ENCODE measurements around the gene CLPSL1. TPM values are rescaled to one million over a fixed set of nuclear protein-coding genes. Genes with fewer than 3 reads are reported as not detected.

CLPSL1 gene
- total RNA-seq, 3 donors from 2014 or later (not counting 1 experiment from before 2014, with no cell fraction given): not detected

DNA sequence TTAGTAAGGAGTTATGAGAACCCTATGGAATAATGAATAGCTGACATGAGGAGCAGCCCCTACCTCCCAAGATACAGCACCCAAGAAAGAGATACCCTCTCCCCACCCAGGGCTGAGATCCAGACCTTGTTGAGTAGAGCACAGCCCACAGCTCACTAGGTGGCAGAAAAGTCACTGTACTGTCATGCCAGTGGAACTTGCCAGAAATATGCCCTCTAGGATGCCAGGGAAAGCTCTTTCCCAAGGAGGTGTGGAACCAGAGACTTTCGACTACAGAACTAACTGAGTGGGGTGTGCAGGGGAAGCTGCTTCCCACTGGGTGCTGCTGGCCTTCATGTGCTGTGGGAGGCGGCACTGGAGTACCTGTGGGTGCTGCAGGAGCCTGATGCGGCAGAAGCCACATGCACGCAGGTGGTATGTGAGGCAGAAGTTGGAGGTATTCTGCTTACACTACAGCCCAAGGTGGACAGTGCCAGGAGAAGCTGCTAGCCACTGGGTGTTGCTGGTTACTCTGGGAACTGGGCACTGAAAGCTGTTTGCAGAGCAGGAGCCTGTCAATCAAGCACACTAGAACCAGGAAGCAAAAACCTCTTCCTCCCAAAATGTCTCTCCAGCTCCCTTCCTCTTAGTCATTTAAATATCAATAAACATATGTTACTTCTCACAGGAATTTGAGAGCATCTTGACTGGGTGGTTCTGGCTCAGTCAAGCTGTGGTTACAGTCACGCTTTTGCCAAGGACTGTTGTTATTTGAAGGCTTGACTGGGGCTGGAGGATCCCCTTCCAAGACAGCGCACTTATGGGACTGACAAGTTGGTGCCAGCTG lies 26.2 kb upstream of the CLPSL1 start:
- H3K4me1 ChIP-seq (ENCODE audit: control insufficient read depth, insufficient read depth, low read length): no peaks in the 10 kb centered on the region
- DNase-seq (no peak), ATAC-seq (no peak)
- H3K9me3 ChIP-seq (ENCODE audit: control insufficient read depth, insufficient read depth, low read length): no peaks in the 10 kb centered on the region
- TF ChIP-seq, protein P1, sequence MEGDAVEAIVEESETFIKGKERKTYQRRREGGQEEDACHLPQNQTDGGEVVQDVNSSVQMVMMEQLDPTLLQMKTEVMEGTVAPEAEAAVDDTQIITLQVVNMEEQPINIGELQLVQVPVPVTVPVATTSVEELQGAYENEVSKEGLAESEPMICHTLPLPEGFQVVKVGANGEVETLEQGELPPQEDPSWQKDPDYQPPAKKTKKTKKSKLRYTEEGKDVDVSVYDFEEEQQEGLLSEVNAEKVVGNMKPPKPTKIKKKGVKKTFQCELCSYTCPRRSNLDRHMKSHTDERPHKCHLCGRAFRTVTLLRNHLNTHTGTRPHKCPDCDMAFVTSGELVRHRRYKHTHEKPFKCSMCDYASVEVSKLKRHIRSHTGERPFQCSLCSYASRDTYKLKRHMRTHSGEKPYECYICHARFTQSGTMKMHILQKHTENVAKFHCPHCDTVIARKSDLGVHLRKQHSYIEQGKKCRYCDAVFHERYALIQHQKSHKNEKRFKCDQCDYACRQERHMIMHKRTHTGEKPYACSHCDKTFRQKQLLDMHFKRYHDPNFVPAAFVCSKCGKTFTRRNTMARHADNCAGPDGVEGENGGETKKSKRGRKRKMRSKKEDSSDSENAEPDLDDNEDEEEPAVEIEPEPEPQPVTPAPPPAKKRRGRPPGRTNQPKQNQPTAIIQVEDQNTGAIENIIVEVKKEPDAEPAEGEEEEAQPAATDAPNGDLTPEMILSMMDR (IDR thresholded peaks at IDR 0.05): no peak
- H3K4me1 Mint-ChIP-seq: no peaks in the 10 kb centered on the region
- intact Hi-C loops (cut with micrococcal nuclease): no loop called here
- no peak overlapping the region for H3K4me3 Mint-ChIP-seq
- no peaks in the 10 kb centered on the region for H3K36me3 Mint-ChIP-seq
- no peak overlapping the region for H3K4me3 ChIP-seq (ENCODE audit: low read length)
- WGBS (ENCODE audit: insufficient coverage): 86% methylated on average over 6 of the region's 6 CpGs
- H3K27me3 Mint-ChIP-seq (ENCODE audit: low read depth in 2 of 2): peaks cover 0 to 13% of the 10 kb centered on the region in 2 donors
- H3K27me3 ChIP-seq (ENCODE audit: control insufficient read depth, insufficient read depth, low read length): no peaks in the 10 kb centered on the region
- H3K9me3 Mint-ChIP-seq: no peaks in the 10 kb centered on the region
- H3K36me3 ChIP-seq (ENCODE audit: control insufficient read depth, insufficient read depth, low read length): no peaks in the 10 kb centered on the region
- H3K27ac ChIP-seq (ENCODE audit: low read length): no peak overlapping the region
- H3K27ac Mint-ChIP-seq: no peak overlapping the region

DNA sequence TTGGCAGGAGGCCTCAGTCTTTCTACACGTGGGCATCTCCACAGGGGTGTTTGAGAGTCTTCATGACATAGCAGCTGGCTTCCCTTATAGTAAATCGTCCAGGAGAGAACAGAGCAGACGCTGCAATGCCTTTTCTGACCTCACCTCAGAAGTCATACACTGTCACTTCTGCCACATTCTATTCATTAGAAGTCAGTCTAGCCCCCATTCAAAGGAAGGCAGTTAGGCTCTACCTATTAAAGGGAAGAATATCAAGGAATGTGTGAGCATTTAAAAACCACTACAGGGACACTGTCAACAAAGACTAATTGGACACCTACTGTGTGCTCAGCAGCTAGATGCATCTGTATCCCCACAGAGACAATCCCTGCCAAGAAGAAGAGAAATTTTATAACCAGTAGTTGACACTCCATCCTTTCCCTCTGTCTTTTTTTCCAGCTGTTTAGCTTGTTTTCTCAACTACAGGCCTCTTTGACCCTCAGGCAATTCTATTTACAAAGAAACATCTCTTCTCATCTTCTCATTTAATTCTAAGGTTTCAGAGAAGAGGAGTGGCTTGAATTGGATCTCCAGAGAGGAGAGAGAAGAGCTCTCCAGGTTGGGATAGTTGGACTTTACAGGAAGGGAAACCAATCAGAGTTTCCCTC lies 25.4 kb upstream of the CLPSL1 start:
- WGBS (ENCODE audit: insufficient coverage): 85% methylated on average over 3 of the region's 3 CpGs
- Mint-ChIP-seq H3K36me3 (no peaks in the 10 kb centered on the region), H3K9me3 (no peaks in the 10 kb centered on the region), H3K4me3 (no peak overlapping the region), H3K4me1 (no peaks in the 10 kb centered on the region), H3K27me3 (ENCODE audit: low read depth in 2 of 2) (peaks cover 4 to 20% of the 10 kb centered on the region in 2 donors), H3K27ac (no peak overlapping the region)
- Histone ChIP-seq H3K4me3 (ENCODE audit: low read length) (no peak overlapping the region), H3K27me3 (ENCODE audit: control insufficient read depth, insufficient read depth, low read length) (no peaks in the 10 kb centered on the region), H3K9me3 (ENCODE audit: control insufficient read depth, insufficient read depth, low read length) (no peaks in the 10 kb centered on the region), H3K4me1 (ENCODE audit: control insufficient read depth, insufficient read depth, low read length) (no peaks in the 10 kb centered on the region), H3K36me3 (ENCODE audit: control insufficient read depth, insufficient read depth, low read length) (no peaks in the 10 kb centered on the region), H3K27ac (ENCODE audit: low read length) (no peak overlapping the region)
- intact Hi-C loops (cut with micrococcal nuclease): no loop called here
- TF ChIP-seq, protein P1 (IDR thresholded peaks at IDR 0.05): no peak
- ATAC-seq: no peak
- no peak for DNase-seq

DNA sequence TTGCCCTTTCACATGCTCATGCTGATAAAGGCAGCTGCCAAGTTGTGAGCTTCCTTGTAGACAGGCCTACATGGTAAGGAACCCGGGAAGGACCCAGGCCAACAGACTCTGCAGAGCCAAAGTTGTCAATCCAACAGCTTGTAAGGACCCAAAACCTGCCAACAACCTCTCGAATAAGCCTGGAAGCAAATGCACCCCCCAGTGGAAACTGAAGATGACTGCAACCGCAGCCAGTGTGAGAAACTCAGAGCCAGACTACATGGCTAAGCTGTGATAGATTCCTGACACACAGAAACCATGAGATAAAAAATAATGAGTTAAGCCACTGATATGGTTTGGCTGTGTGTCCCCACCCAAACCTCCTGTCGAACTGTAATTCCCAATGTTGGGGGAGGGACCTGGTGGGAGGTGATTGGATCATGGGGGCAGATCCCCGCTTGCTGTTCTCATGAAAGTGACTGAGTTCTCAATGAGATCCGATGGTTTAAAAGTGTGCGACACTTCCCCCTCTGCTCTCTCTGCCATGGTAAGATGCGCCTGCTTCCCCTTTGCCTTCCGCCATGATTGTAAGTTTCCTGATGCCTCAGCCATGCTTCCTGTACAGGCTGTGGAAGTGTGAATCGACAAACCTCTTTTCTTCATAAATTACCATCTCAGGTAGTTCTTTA lies 23.2 kb upstream of the CLPSL1 start:
- WGBS (ENCODE audit: insufficient coverage): 53% methylated on average over 10 of the region's 10 CpGs
- H3K4me3 ChIP-seq (ENCODE audit: low read length): no peak overlapping the region
- no peaks in the 10 kb centered on the region for H3K27me3 ChIP-seq (ENCODE audit: control insufficient read depth, insufficient read depth, low read length)
- H3K27ac ChIP-seq (ENCODE audit: low read length): no peak overlapping the region
- no peak overlapping the region for H3K27ac Mint-ChIP-seq
- no peaks in the 10 kb centered on the region for H3K4me1 Mint-ChIP-seq
- intact Hi-C loops (cut with micrococcal nuclease): no loop called here
- DNase-seq: no peak
- no peaks in the 10 kb centered on the region for H3K4me1 ChIP-seq (ENCODE audit: control insufficient read depth, insufficient read depth, low read length)
- H3K9me3 Mint-ChIP-seq: no peaks in the 10 kb centered on the region
- TF ChIP-seq, protein P1 (IDR thresholded peaks at IDR 0.05): no peak
- H3K27me3 Mint-ChIP-seq (ENCODE audit: low read depth in 2 of 2): peaks cover 16 to 35% of the 10 kb centered on the region in 2 donors
- no peak overlapping the region for H3K4me3 Mint-ChIP-seq
- no peak for ATAC-seq
- no peaks in the 10 kb centered on the region for H3K36me3 Mint-ChIP-seq
- H3K36me3 ChIP-seq (ENCODE audit: control insufficient read depth, insufficient read depth, low read length): no peaks in the 10 kb centered on the region
- no peaks in the 10 kb centered on the region for H3K9me3 ChIP-seq (ENCODE audit: control insufficient read depth, insufficient read depth, low read length)
